A673 (cell line): ENCODE results near the gene TLR8.

ENCODE experiments used
- CTCF ChIP-seq: fragments of 300-800, 200-600 bp; sonication (generic); conservative IDR thresholded peaks from 2 replicates; pipeline ENCODE4 v1.5.1; 2017; ENCODE audit warnings: low read depth, mild to moderate bottlenecking, antibody characterized with exemption, low read length, moderate library complexity, mixed read lengths
- EZH2 ChIP-seq: fragments of 200-600 bp; sonication (generic); IDR thresholded peaks from 2 replicates; pipeline ENCODE4 v1.6.1; 2017; ENCODE audit warnings: borderline replicate concordance, low read depth, mild to moderate bottlenecking, mixed read lengths, antibody characterized with exemption, low read length; ENCODE audit not compliant: poor library complexity, severe bottlenecking

GRCh38 chrX:12901486-12901885 lies 4.9 kb upstream of the TLR8 start:
- TF ChIP-seq CTCF (peak; percentile 80), EZH2 (no peak)
